Endothelial cell of umbilical vein (primary cell): Measurements from ENCODE around the gene PCDHGB4.
A peak's percentile ranks its signal among the peaks of the same experiment; 100 is the strongest.

Experiments
- POLR2AphosphoS5 ChIP-seq: IDR thresholded peaks from 2 replicates; pipeline ENCODE4 v1.6.1; 2012; ENCODE audit warnings: low read depth, mild to moderate bottlenecking, control low read depth, low read length, moderate library complexity; ENCODE audit not compliant: insufficient read depth
- TF ChIP-seq, protein P1 (sequence below), 2 donors: IDR thresholded peaks; 1 replicate in 1 of 2; 2 replicates in 1 of 2; pipeline ENCODE4 v1.5.1; 2011; ENCODE audit warnings: low read length in 2 of 2, mild to moderate bottlenecking in 2 of 2, moderate library complexity in 2 of 2, control low read depth in 1 of 2, inconsistent platforms in 1 of 2, low read depth in 1 of 2; ENCODE audit not compliant: insufficient read depth in 1 of 2; ENCODE audit errors: extremely low read depth in 1 of 2

DNA sequence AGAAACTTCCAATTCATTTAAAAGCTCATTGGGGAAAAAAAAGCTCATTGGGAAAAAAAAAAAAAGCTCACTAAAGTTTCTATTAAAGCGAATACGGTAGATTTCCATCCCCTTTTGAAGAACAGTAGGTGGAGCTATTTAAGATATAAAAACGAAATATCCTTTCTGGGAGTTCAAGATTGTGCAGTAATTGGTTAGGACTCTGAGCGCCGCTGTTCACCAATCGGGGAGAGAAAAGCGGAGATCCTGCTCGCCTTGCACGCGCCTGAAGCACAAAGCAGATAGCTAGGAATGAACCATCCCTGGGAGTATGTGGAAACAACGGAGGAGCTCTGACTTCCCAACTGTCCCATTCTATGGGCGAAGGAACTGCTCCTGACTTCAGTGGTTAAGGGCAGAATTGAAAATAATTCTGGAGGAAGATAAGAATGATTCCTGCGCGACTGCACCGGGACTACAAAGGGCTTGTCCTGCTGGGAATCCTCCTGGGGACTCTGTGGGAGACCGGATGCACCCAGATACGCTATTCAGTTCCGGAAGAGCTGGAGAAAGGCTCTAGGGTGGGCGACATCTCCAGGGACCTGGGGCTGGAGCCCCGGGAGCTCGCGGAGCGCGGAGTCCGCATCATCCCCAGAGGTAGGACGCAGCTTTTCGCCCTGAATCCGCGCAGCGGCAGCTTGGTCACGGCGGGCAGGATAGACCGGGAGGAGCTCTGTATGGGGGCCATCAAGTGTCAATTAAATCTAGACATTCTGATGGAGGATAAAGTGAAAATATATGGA, 43.0 kb downstream of the PCDHGB4 start, which contains the start of gene PCDHGA12:
- TF ChIP-seq, protein P1, sequence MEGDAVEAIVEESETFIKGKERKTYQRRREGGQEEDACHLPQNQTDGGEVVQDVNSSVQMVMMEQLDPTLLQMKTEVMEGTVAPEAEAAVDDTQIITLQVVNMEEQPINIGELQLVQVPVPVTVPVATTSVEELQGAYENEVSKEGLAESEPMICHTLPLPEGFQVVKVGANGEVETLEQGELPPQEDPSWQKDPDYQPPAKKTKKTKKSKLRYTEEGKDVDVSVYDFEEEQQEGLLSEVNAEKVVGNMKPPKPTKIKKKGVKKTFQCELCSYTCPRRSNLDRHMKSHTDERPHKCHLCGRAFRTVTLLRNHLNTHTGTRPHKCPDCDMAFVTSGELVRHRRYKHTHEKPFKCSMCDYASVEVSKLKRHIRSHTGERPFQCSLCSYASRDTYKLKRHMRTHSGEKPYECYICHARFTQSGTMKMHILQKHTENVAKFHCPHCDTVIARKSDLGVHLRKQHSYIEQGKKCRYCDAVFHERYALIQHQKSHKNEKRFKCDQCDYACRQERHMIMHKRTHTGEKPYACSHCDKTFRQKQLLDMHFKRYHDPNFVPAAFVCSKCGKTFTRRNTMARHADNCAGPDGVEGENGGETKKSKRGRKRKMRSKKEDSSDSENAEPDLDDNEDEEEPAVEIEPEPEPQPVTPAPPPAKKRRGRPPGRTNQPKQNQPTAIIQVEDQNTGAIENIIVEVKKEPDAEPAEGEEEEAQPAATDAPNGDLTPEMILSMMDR (IDR thresholded peaks at IDR 0.05; ENCODE audit: extremely low read depth in 1 of 2, insufficient read depth in 1 of 2, low read depth in 1 of 2, low read length in 2 of 2), result peak; percentile 45 to 69
- no peak for TF ChIP-seq POLR2AphosphoS5
